Breast epithelium (tissue), 4 donors: ENCODE measurements around the gene USP6NL. TPM values are rescaled to one million over a fixed set of nuclear protein-coding genes. Genes with fewer than 3 reads are reported as not detected.
A peak's percentile ranks its signal among the peaks of the same experiment; 100 is the strongest.

ENCODE experiments used
- DNase-seq, 2 donors: peaks; one replicate each; pipeline ENCODE4 v3.0.0-alpha.2; 2019; ENCODE audit warnings: low spot score in 2 of 2
- H3K27ac ChIP-seq, 2 donors: fragments of 200-600 bp; sonication (generic) in 1 of 2; one replicate each; pipeline ENCODE4 v1.5.1; 2016 to 2019; ENCODE audit warnings: mild to moderate bottlenecking in 1 of 2
- H3K27me3 ChIP-seq, 2 donors: fragments of 200-600 bp; sonication (generic) in 1 of 2; one replicate each; pipeline versions ENCODE4 v1.5.1 to v1.6.0; 2017 to 2019; ENCODE audit warnings: control low read depth in 1 of 2, mild to moderate bottlenecking in 1 of 2
- H3K36me3 ChIP-seq: fragments of 200-600 bp; one replicate; pipeline ENCODE4 v1.5.1; 2019
- H3K4me1 ChIP-seq, 2 donors: fragments of 200-600 bp; sonication (generic); one replicate each; pipeline ENCODE4 v1.5.1; 2016 to 2019; ENCODE audit warnings: control low read depth in 1 of 2
- H3K4me3 ChIP-seq, 3 donors: fragments of 200-600 bp; sonication (generic); 1 replicate in 2 of 3; 2 replicates in 1 of 3; pipeline ENCODE4 v1.5.1; 2016 to 2019; ENCODE audit warnings: mild to moderate bottlenecking in 3 of 3, moderate library complexity in 2 of 3
- H3K9me3 ChIP-seq, 2 donors: fragments of 200-600 bp; sonication (generic) in 1 of 2; one replicate each; pipeline ENCODE4 v1.5.1; 2016 to 2019; ENCODE audit warnings: control low read depth in 1 of 2
- CTCF ChIP-seq, 3 donors: fragments of 450-650 bp; IDR thresholded peaks; one replicate each; pipeline ENCODE4 v1.5.1; 2016 to 2017; ENCODE audit warnings: antibody characterized with exemption in 3 of 3, mild to moderate bottlenecking in 3 of 3, moderate library complexity in 3 of 3
- POLR2A ChIP-seq: fragments of 450-650 bp; IDR thresholded peaks from one replicate; pipeline ENCODE4 v1.6.1; 2016; ENCODE audit warnings: antibody characterized with exemption, mild to moderate bottlenecking, moderate library complexity
- POLR2AphosphoS5 ChIP-seq, 3 donors: sonication (generic); formaldehyde crosslinking; IDR thresholded peaks; one replicate each; pipeline ENCODE4 v1.6.1; 2017; ENCODE audit warnings: antibody characterized with exemption in 3 of 3
- intact Hi-C: fragments of 100-400 bp; cut with DNase I; formaldehyde crosslinking; loops from one replicate; pipeline ENCODE4 v1.15.1; 2023; ENCODE audit warnings: low total_unique reads
- total RNA-seq, 3 donors: library from RNA; depleted of rRNA; stranded (reverse); fragments of >200 nt; gene quantifications; one replicate each; pipeline ENCODE4 v1.1.0, GENCODE V29; 2016

Gene USP6NL
- total RNA-seq, 3 donors from 2014 or later, result 13.8 to 28.7 (median 19.7) TPM

- Histone ChIP-seq H3K4me3 (no peak overlapping the region), H3K9me3 (peaks cover 0 to 7% of the 10 kb centered on the region in 2 donors), H3K27me3 (no peaks in the 10 kb centered on the region), H3K36me3 (no peaks in the 10 kb centered on the region), H3K4me1 (no peaks in the 10 kb centered on the region), H3K27ac (no peak overlapping the region)
- intact Hi-C loops, result no loop called here
- TF ChIP-seq CTCF (IDR thresholded peaks at IDR 0.05) (no peak), POLR2A (no peak), POLR2AphosphoS5 (IDR thresholded peaks at IDR 0.05) (no peak)
- no peak for DNase-seq
Measured at GRCh38 chr10:11615396-11615795, 3.9 kb upstream of the USP6NL start.

- peak overlapping the region; percentile 68 to 97 (median 96) for H3K4me3 ChIP-seq
- peaks cover 0 to 7% of the 10 kb centered on the region in 2 donors for H3K4me1 ChIP-seq
- peak overlapping the region; percentile 96 to 97 for H3K27ac ChIP-seq
- DNase-seq, result no peak
- peaks cover 0 to 4% of the 10 kb centered on the region in 2 donors for H3K9me3 ChIP-seq
- intact Hi-C loops, result no loop called here
- H3K36me3 ChIP-seq, result no peaks in the 10 kb centered on the region
- no peaks in the 10 kb centered on the region for H3K27me3 ChIP-seq
- TF ChIP-seq POLR2AphosphoS5 (IDR thresholded peaks at IDR 0.05) (no peak), POLR2A (no peak), CTCF (IDR thresholded peaks at IDR 0.05) (no peak)
Measured at GRCh38 chr10:11612021-11613001, 861 bp upstream of the USP6NL start.

- no peak for DNase-seq
- Histone ChIP-seq H3K27me3 (no peaks in the 10 kb centered on the region), H3K27ac (peak overlapping the region; percentile 96 to 97), H3K4me1 (peaks cover 0 to 7% of the 10 kb centered on the region in 2 donors), H3K36me3 (no peaks in the 10 kb centered on the region), H3K4me3 (peak overlapping the region; percentile 68 to 97 (median 96)), H3K9me3 (no peaks in the 10 kb centered on the region)
- intact Hi-C loops, result no loop called here
- TF ChIP-seq POLR2AphosphoS5 (IDR thresholded peaks at IDR 0.05) (no peak), CTCF (IDR thresholded peaks at IDR 0.05) (no peak), POLR2A (no peak)
Measured at GRCh38 chr10:11610826-11611247, 613 bp downstream of the USP6NL start.

GRCh38 chr10:11610166-11610825, 1.2 kb downstream of the USP6NL start:
- TF ChIP-seq POLR2AphosphoS5 (IDR thresholded peaks at IDR 0.05) (no peak), CTCF (IDR thresholded peaks at IDR 0.05) (no peak), POLR2A (no peak)
- peaks cover 0 to 7% of the 10 kb centered on the region in 2 donors for H3K4me1 ChIP-seq
- H3K4me3 ChIP-seq, result peak overlapping the region; percentile 68 to 97 (median 96)
- no peak for DNase-seq
- no peaks in the 10 kb centered on the region for H3K9me3 ChIP-seq
- intact Hi-C loops, result no loop called here
- no peaks in the 10 kb centered on the region for H3K36me3 ChIP-seq
- no peaks in the 10 kb centered on the region for H3K27me3 ChIP-seq
- H3K27ac ChIP-seq, result peak overlapping the region; percentile 96 to 97
